ENCODE data around the gene RGS19.

The RGS19 gene

GRCh38 chr20:64080013-64080812, 895 bp upstream of the RGS19 start, which contains the start of gene OPRL1:
OPRL1 (plus strand) TSS chr20:64080082; CDS start chr20:64092721, 12,639 bp downstream.
- peak within 1 kb of the TSS; percentile 98 for H3K14ac ChIP-seq (ENCODE audit: low read length)
- peak within 1 kb of the TSS; percentile 66 for H3K4ac ChIP-seq (ENCODE audit: low read length)
- no peak within 1 kb of the TSS for H4K91ac ChIP-seq (ENCODE audit: low read depth, low read length, poor library complexity)
- peak within 1 kb of the TSS; percentile 84 for H2BK12ac ChIP-seq (ENCODE audit: low read length)
- H3K27ac ChIP-seq (replicated peaks; ENCODE audit: low read length) = peak within 1 kb of the TSS; percentile 28
- H3K4me1 ChIP-seq (ENCODE audit: control insufficient read depth in 2 of 2, insufficient read depth in 1 of 2, low read depth in 1 of 2, low read length in 2 of 2) = peaks cover 36 to 57% of the 10 kb centered on the region in 2 donors
- H3K23ac ChIP-seq (ENCODE audit: low read depth, low read length, poor library complexity) = peak within 1 kb of the TSS; percentile 22
- peak within 1 kb of the TSS; percentile 95 for H2BK15ac ChIP-seq (ENCODE audit: low read length)
- peak within 1 kb of the TSS; percentile 93 for H3K4me2 ChIP-seq (ENCODE audit: insufficient read depth, low read length, poor library complexity, severe bottlenecking)
- peak within 1 kb of the TSS; percentile 58 to 92 for H3K4me3 ChIP-seq (ENCODE audit: low read length in 2 of 2)
- H3K9ac ChIP-seq (ENCODE audit: low read depth, low read length, poor library complexity) = peak within 1 kb of the TSS; percentile 92
- no peaks in the 10 kb centered on the region for H3K9me3 ChIP-seq (replicated peaks in 1 of 2; ENCODE audit: control insufficient read depth in 2 of 2, insufficient read depth in 1 of 2, low read depth in 1 of 2, low read length in 2 of 2)
- H2BK5ac ChIP-seq (ENCODE audit: low read length) = peak within 1 kb of the TSS; percentile 82
- H2AFZ ChIP-seq (ENCODE audit: low read length) = peak within 1 kb of the TSS; percentile 96
- H4K8ac ChIP-seq (ENCODE audit: low read depth, low read length) = peak within 1 kb of the TSS; percentile 29
- H2BK120ac ChIP-seq (ENCODE audit: low read depth, low read length) = peak within 1 kb of the TSS; percentile 81
- H2AK5ac ChIP-seq (ENCODE audit: low read depth, low read length) = peak within 1 kb of the TSS; percentile 15
- peaks cover 0 to 1% of the 10 kb centered on the region in 2 donors for H3K36me3 ChIP-seq (replicated peaks in 1 of 2; ENCODE audit: control insufficient read depth in 2 of 2, insufficient read depth in 2 of 2, low read length in 2 of 2)
- peaks cover 9% of the 10 kb centered on the region for H3K79me1 ChIP-seq (ENCODE audit: low read depth, low read length)
- peaks cover 2 to 33% (median 32%) of the 10 kb centered on the region in 3 experiments for H3K27me3 ChIP-seq (ENCODE audit: control insufficient read depth in 3 of 3, insufficient read depth in 3 of 3, low read depth in 1 of 3, low read length in 3 of 3)
- no peak for DNase-seq (ENCODE audit: low spot score)
- WGBS, 2 donors (ENCODE audit: extremely low coverage in 2 of 2, insufficient read length in 2 of 2, insufficient replicate concordance in 1 of 2) = no CpG with 5 or more reads among the region's 62 CpGs
- H3K18ac ChIP-seq (ENCODE audit: low read length) = peak within 1 kb of the TSS; percentile 98

GRCh38 chr20:64078934-64079272, 415 bp downstream of the RGS19 start:
- peaks cover 9% of the 10 kb centered on the region for H3K79me1 ChIP-seq (ENCODE audit: low read depth, low read length)
- peak overlapping the region; percentile 98 for H3K18ac ChIP-seq (ENCODE audit: low read length)
- peak overlapping the region; percentile 58 to 82 for H3K4me3 ChIP-seq (ENCODE audit: low read length in 2 of 2)
- peak overlapping the region; percentile 22 for H3K23ac ChIP-seq (ENCODE audit: low read depth, low read length, poor library complexity)
- DNase-seq (ENCODE audit: low spot score) = no peak
- H3K4me2 ChIP-seq (ENCODE audit: insufficient read depth, low read length, poor library complexity, severe bottlenecking) = peak overlapping the region; percentile 93
- peak overlapping the region; percentile 9 for H3K14ac ChIP-seq (ENCODE audit: low read length)
- H3K9me3 ChIP-seq (replicated peaks in 1 of 2; ENCODE audit: control insufficient read depth in 2 of 2, insufficient read depth in 1 of 2, low read depth in 1 of 2, low read length in 2 of 2) = no peaks in the 10 kb centered on the region
- H4K91ac ChIP-seq (ENCODE audit: low read depth, low read length, poor library complexity) = no peak overlapping the region
- peak overlapping the region; percentile 29 for H4K8ac ChIP-seq (ENCODE audit: low read depth, low read length)
- no peak overlapping the region for H3K27ac ChIP-seq (replicated peaks; ENCODE audit: low read length)
- H2BK15ac ChIP-seq (ENCODE audit: low read length) = peak overlapping the region; percentile 75
- H2BK12ac ChIP-seq (ENCODE audit: low read length) = peak overlapping the region; percentile 84
- peak overlapping the region; percentile 81 for H2BK120ac ChIP-seq (ENCODE audit: low read depth, low read length)
- H3K4me1 ChIP-seq (ENCODE audit: control insufficient read depth in 2 of 2, insufficient read depth in 1 of 2, low read depth in 1 of 2, low read length in 2 of 2) = peaks cover 27 to 52% of the 10 kb centered on the region in 2 donors
- H3K4ac ChIP-seq (ENCODE audit: low read length) = peak overlapping the region; percentile 66
- no CpG with 5 or more reads among the region's 4 CpGs for WGBS, 2 donors (ENCODE audit: extremely low coverage in 2 of 2, insufficient read length in 2 of 2, insufficient replicate concordance in 1 of 2)
- peaks cover 0 to 1% of the 10 kb centered on the region in 2 donors for H3K36me3 ChIP-seq (replicated peaks in 1 of 2; ENCODE audit: control insufficient read depth in 2 of 2, insufficient read depth in 2 of 2, low read length in 2 of 2)
- H2AFZ ChIP-seq (ENCODE audit: low read length) = peak overlapping the region; percentile 96
- H2BK5ac ChIP-seq (ENCODE audit: low read length) = peak overlapping the region; percentile 82
- peak overlapping the region; percentile 77 for H3K9ac ChIP-seq (ENCODE audit: low read depth, low read length, poor library complexity)
- H3K27me3 ChIP-seq (ENCODE audit: control insufficient read depth in 3 of 3, insufficient read depth in 3 of 3, low read depth in 1 of 3, low read length in 3 of 3) = peaks cover 0 to 20% (median 19%) of the 10 kb centered on the region in 3 experiments
- H2AK5ac ChIP-seq (ENCODE audit: low read depth, low read length) = peak overlapping the region; percentile 8

- WGBS, 2 donors (ENCODE audit: extremely low coverage in 2 of 2, insufficient read length in 2 of 2, insufficient replicate concordance in 1 of 2) = no CpG with 5 or more reads among the region's 15 CpGs
- Histone ChIP-seq H2BK15ac (ENCODE audit: low read length) (no peak overlapping the region), H2BK120ac (ENCODE audit: low read depth, low read length) (no peak overlapping the region), H4K8ac (ENCODE audit: low read depth, low read length) (no peak overlapping the region), H3K9me3 (replicated peaks in 1 of 2; ENCODE audit: control insufficient read depth in 2 of 2, insufficient read depth in 1 of 2, low read depth in 1 of 2, low read length in 2 of 2) (no peaks in the 10 kb centered on the region), H2AFZ (ENCODE audit: low read length) (no peak overlapping the region), H3K4me2 (ENCODE audit: insufficient read depth, low read length, poor library complexity, severe bottlenecking) (no peak overlapping the region), H3K27ac (replicated peaks; ENCODE audit: low read length) (no peak overlapping the region), H4K91ac (ENCODE audit: low read depth, low read length, poor library complexity) (no peak overlapping the region), H3K4me1 (ENCODE audit: control insufficient read depth in 2 of 2, insufficient read depth in 1 of 2, low read depth in 1 of 2, low read length in 2 of 2) (peaks cover 24 to 46% of the 10 kb centered on the region in 2 donors), H3K9ac (ENCODE audit: low read depth, low read length, poor library complexity) (peak overlapping the region; percentile 44), H3K23ac (ENCODE audit: low read depth, low read length, poor library complexity) (peak overlapping the region; percentile 65), H3K27me3 (ENCODE audit: control insufficient read depth in 3 of 3, insufficient read depth in 3 of 3, low read depth in 1 of 3, low read length in 3 of 3) (peaks cover 0 to 13% (median 13%) of the 10 kb centered on the region in 3 experiments), H2AK5ac (ENCODE audit: low read depth, low read length) (peak overlapping the region; percentile 63), H3K14ac (ENCODE audit: low read length) (no peak overlapping the region), H2BK12ac (ENCODE audit: low read length) (peak overlapping the region; percentile 73), H3K79me1 (ENCODE audit: low read depth, low read length) (peaks cover 9% of the 10 kb centered on the region), H3K36me3 (replicated peaks in 1 of 2; ENCODE audit: control insufficient read depth in 2 of 2, insufficient read depth in 2 of 2, low read length in 2 of 2) (peaks cover 0 to 1% of the 10 kb centered on the region in 2 donors), H3K4ac (ENCODE audit: low read length) (no peak overlapping the region), H2BK5ac (ENCODE audit: low read length) (no peak overlapping the region), H3K4me3 (ENCODE audit: low read length in 2 of 2) (no peak overlapping the region), H3K18ac (ENCODE audit: low read length) (peak overlapping the region; percentile 27)
- no peak for DNase-seq (ENCODE audit: low spot score)
These were observed 1.3 kb downstream of the RGS19 start for GRCh38 chr20:64077876-64078551.

GRCh38 chr20:64077541-64077875, 1.8 kb downstream of the RGS19 start:
- Histone ChIP-seq H3K4ac (ENCODE audit: low read length) (no peak overlapping the region), H3K4me3 (ENCODE audit: low read length in 2 of 2) (no peak overlapping the region), H2BK5ac (ENCODE audit: low read length) (no peak overlapping the region), H2BK120ac (ENCODE audit: low read depth, low read length) (no peak overlapping the region), H4K91ac (ENCODE audit: low read depth, low read length, poor library complexity) (no peak overlapping the region), H3K14ac (ENCODE audit: low read length) (peak overlapping the region; percentile 56), H3K9ac (ENCODE audit: low read depth, low read length, poor library complexity) (peak overlapping the region; percentile 44), H2AK5ac (ENCODE audit: low read depth, low read length) (peak overlapping the region; percentile 63), H3K4me1 (ENCODE audit: control insufficient read depth in 2 of 2, insufficient read depth in 1 of 2, low read depth in 1 of 2, low read length in 2 of 2) (peaks cover 22 to 42% of the 10 kb centered on the region in 2 donors), H3K23ac (ENCODE audit: low read depth, low read length, poor library complexity) (peak overlapping the region; percentile 65), H3K36me3 (replicated peaks in 1 of 2; ENCODE audit: control insufficient read depth in 2 of 2, insufficient read depth in 2 of 2, low read length in 2 of 2) (peaks cover 0 to 2% of the 10 kb centered on the region in 2 donors), H3K27me3 (ENCODE audit: control insufficient read depth in 3 of 3, insufficient read depth in 3 of 3, low read depth in 1 of 3, low read length in 3 of 3) (peaks cover 0 to 10% (median 8%) of the 10 kb centered on the region in 3 experiments), H3K79me1 (ENCODE audit: low read depth, low read length) (peaks cover 9% of the 10 kb centered on the region), H3K9me3 (replicated peaks in 1 of 2; ENCODE audit: control insufficient read depth in 2 of 2, insufficient read depth in 1 of 2, low read depth in 1 of 2, low read length in 2 of 2) (no peaks in the 10 kb centered on the region), H2AFZ (ENCODE audit: low read length) (no peak overlapping the region), H2BK15ac (ENCODE audit: low read length) (no peak overlapping the region), H3K18ac (ENCODE audit: low read length) (peak overlapping the region; percentile 27), H4K8ac (ENCODE audit: low read depth, low read length) (no peak overlapping the region), H2BK12ac (ENCODE audit: low read length) (peak overlapping the region; percentile 22), H3K27ac (replicated peaks; ENCODE audit: low read length) (no peak overlapping the region), H3K4me2 (ENCODE audit: insufficient read depth, low read length, poor library complexity, severe bottlenecking) (no peak overlapping the region)
- DNase-seq (ENCODE audit: low spot score) = no peak
- WGBS, 2 donors (ENCODE audit: extremely low coverage in 2 of 2, insufficient read length in 2 of 2, insufficient replicate concordance in 1 of 2) = no CpG with 5 or more reads among the region's 7 CpGs
